DND-41 (cell line): ENCODE results near the gene ITM2C.

Experiments
- EZH2 ChIP-seq: IDR thresholded peaks from 3 replicates; pipeline ENCODE4 v1.6.1; 2012; ENCODE audit warnings: borderline replicate concordance, low read depth, mild to moderate bottlenecking, moderate library complexity, low read length, inconsistent platforms; ENCODE audit not compliant: severe bottlenecking
- TF ChIP-seq, protein P1 (sequence below): IDR thresholded peaks from 2 replicates; pipeline ENCODE4 v1.5.1; 2012; ENCODE audit warnings: borderline replicate concordance, low read length, moderate library complexity, mild to moderate bottlenecking; ENCODE audit not compliant: poor library complexity, severe bottlenecking; ENCODE audit errors: extremely low read depth

DNA sequence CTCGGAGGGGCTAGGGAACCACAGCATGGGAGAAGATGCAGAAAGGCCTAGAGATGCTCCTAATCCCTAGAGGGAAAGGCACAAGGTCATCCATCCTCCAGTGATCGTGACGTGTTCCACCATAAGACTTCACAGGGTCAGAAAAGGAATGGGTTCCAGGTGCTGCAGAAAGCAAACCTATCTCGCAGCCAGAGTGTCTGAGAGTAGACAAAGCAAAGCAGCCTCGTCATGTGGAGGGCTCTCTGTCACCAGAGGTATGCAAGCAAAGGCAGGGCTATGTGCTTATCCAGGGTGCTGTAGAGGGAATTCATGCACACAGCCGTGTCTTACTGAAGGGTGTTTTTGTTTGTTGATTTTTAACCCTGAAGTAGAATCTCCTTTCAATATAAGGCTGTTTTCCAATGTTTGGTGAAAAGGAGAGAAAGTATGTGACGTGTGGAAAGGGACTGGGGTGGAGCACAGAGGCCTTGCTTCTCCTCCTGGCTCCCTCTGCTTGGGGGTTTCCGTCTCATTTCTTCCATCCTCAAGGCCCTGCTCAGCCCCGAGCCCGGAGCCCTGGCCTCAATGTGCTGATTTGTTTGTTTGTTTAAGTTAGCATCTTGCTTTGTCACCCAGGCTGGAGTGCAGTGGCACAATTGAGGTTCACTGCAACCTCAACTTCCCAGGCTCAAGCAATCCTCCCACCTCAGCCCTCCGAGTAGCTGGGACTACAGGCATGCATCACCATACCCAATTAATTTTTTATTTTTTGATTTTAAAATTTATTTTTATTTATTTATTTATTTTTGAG lies 57.3 kb downstream of the ITM2C start:
- TF ChIP-seq, protein P1, sequence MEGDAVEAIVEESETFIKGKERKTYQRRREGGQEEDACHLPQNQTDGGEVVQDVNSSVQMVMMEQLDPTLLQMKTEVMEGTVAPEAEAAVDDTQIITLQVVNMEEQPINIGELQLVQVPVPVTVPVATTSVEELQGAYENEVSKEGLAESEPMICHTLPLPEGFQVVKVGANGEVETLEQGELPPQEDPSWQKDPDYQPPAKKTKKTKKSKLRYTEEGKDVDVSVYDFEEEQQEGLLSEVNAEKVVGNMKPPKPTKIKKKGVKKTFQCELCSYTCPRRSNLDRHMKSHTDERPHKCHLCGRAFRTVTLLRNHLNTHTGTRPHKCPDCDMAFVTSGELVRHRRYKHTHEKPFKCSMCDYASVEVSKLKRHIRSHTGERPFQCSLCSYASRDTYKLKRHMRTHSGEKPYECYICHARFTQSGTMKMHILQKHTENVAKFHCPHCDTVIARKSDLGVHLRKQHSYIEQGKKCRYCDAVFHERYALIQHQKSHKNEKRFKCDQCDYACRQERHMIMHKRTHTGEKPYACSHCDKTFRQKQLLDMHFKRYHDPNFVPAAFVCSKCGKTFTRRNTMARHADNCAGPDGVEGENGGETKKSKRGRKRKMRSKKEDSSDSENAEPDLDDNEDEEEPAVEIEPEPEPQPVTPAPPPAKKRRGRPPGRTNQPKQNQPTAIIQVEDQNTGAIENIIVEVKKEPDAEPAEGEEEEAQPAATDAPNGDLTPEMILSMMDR, result no peak
- no peak for TF ChIP-seq EZH2
